Measurements from ENCODE around the gene SFI1.

- TF ChIP-seq, protein P1, sequence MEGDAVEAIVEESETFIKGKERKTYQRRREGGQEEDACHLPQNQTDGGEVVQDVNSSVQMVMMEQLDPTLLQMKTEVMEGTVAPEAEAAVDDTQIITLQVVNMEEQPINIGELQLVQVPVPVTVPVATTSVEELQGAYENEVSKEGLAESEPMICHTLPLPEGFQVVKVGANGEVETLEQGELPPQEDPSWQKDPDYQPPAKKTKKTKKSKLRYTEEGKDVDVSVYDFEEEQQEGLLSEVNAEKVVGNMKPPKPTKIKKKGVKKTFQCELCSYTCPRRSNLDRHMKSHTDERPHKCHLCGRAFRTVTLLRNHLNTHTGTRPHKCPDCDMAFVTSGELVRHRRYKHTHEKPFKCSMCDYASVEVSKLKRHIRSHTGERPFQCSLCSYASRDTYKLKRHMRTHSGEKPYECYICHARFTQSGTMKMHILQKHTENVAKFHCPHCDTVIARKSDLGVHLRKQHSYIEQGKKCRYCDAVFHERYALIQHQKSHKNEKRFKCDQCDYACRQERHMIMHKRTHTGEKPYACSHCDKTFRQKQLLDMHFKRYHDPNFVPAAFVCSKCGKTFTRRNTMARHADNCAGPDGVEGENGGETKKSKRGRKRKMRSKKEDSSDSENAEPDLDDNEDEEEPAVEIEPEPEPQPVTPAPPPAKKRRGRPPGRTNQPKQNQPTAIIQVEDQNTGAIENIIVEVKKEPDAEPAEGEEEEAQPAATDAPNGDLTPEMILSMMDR (conservative IDR thresholded peaks at IDR 0.05; ENCODE audit: low read depth, low read length) = peak; percentile 58
- TF ChIP-seq MAZ (IDR thresholded peaks at IDR 0.05; ENCODE audit: borderline replicate concordance, low read depth, low read length) (no peak), CEBPB (IDR thresholded peaks at IDR 0.05; ENCODE audit: low read depth, low read length) (no peak), FOS (IDR thresholded peaks at IDR 0.05; ENCODE audit: low read depth, low read length) (no peak), BHLHE40 (IDR thresholded peaks at IDR 0.05; ENCODE audit: low read depth, low read length) (no peak), RAD21 (IDR thresholded peaks at IDR 0.05; ENCODE audit: low read length) (peak; percentile 44)
- TF ChIP-seq, protein P2, sequence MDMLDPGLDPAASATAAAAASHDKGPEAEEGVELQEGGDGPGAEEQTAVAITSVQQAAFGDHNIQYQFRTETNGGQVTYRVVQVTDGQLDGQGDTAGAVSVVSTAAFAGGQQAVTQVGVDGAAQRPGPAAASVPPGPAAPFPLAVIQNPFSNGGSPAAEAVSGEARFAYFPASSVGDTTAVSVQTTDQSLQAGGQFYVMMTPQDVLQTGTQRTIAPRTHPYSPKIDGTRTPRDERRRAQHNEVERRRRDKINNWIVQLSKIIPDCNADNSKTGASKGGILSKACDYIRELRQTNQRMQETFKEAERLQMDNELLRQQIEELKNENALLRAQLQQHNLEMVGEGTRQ (IDR thresholded peaks at IDR 0.05; ENCODE audit: low read depth, low read length) = no peak
Observed at GRCh38 chr22:31451709-31452571, 44.4 kb upstream of the SFI1 start.

Data from IMR-90 (cell line).